CD8-positive, alpha-beta memory T cell (primary cell): ENCODE measurements around the gene VSIG10L2. TPM values are rescaled to one million over a fixed set of nuclear protein-coding genes. Genes with fewer than 3 reads are reported as not detected.

Experiments
- CTCF ChIA-PET: fragments of 350-600 bp; sonication (Branson Sonifier 250); formaldehyde crosslinking; loops from one replicate; lab custom pipeline; 2021; ENCODE audit warnings: antibody characterized with exemption; lab: Charles Lee
- POLR2A ChIA-PET: fragments of 350-600 bp; sonication (Branson Sonifier 250); formaldehyde crosslinking; loops from one replicate; lab custom pipeline; 2021; ENCODE audit warnings: antibody characterized with exemption; lab: Charles Lee
- DNase-seq, 5 donors: peaks; one replicate each; pipeline versions ENCODE4 v3.0.0 to v3.0.0-alpha.2; 2020 to 2022; ENCODE audit warnings: mixed read lengths in 1 of 5
- H3K27ac ChIP-seq: one replicate; pipeline ENCODE4 v1.7.0; 2013; ENCODE audit warnings: low read depth, mild to moderate bottlenecking, low read length, moderate library complexity
- H3K27me3 ChIP-seq: 2 replicates; pipeline ENCODE4 v1.7.0; 2013; ENCODE audit warnings: low read length, mild to moderate bottlenecking; ENCODE audit not compliant: insufficient read depth, poor library complexity, severe bottlenecking
- H3K36me3 ChIP-seq: 2 replicates; pipeline ENCODE4 v1.7.0; 2013; ENCODE audit warnings: mild to moderate bottlenecking, low read length, moderate library complexity; ENCODE audit not compliant: insufficient read depth
- H3K4me1 ChIP-seq: 2 replicates; pipeline ENCODE4 v1.7.0; 2013; ENCODE audit warnings: mild to moderate bottlenecking, low read length, moderate library complexity; ENCODE audit not compliant: insufficient read depth
- H3K4me3 ChIP-seq: 2 replicates; pipeline ENCODE4 v1.7.0; 2013; ENCODE audit warnings: mild to moderate bottlenecking, low read length
- H3K9me3 ChIP-seq: 2 replicates; pipeline ENCODE4 v1.7.0; 2013; ENCODE audit warnings: mild to moderate bottlenecking, low read length
- H3K27ac Mint-ChIP-seq, 8 donors: one replicate each; pipeline ENCODE4 v1.8.0; 2020 to 2021; ENCODE audit warnings: mixed read lengths in 8 of 8, mild to moderate bottlenecking in 6 of 8, inconsistent platforms in 3 of 8, moderate library complexity in 3 of 8
- H3K27me3 Mint-ChIP-seq, 2 donors: one replicate each; pipeline ENCODE4 v1.8.0; 2020 to 2021; ENCODE audit warnings: mixed read lengths in 2 of 2, mild to moderate bottlenecking in 1 of 2, moderate library complexity in 1 of 2
- H3K36me3 Mint-ChIP-seq, 3 donors: one replicate each; pipeline ENCODE4 v1.8.0; 2020 to 2021; ENCODE audit warnings: mixed read lengths in 3 of 3, inconsistent platforms in 1 of 3, mild to moderate bottlenecking in 1 of 3
- H3K4me1 Mint-ChIP-seq, 3 donors: one replicate each; pipeline ENCODE4 v1.8.0; 2020 to 2021; ENCODE audit warnings: mixed read lengths in 3 of 3, inconsistent platforms in 1 of 3, mild to moderate bottlenecking in 1 of 3
- H3K4me3 Mint-ChIP-seq, 7 donors: one replicate each; pipeline ENCODE4 v1.8.0; 2020 to 2021; ENCODE audit warnings: mixed read lengths in 7 of 7, mild to moderate bottlenecking in 6 of 7, moderate library complexity in 4 of 7, inconsistent platforms in 2 of 7
- H3K9me3 Mint-ChIP-seq, 5 donors: one replicate each; pipeline ENCODE4 v1.8.0; 2020 to 2022; ENCODE audit warnings: mixed read lengths in 5 of 5, mild to moderate bottlenecking in 3 of 5, moderate library complexity in 2 of 5, inconsistent platforms in 1 of 5
- polyA plus RNA-seq: library from polyadenylated mRNA; unstranded; fragments of 300-500 nt; fragmentation: Illumina TruSeq; gene quantifications from one replicate; pipeline ENCODE4 v1.2.3, GENCODE V29; 2021
- total RNA-seq, 2 experiments: library from RNA; stranded (reverse); gene quantifications; one replicate each; pipeline ENCODE4 v1.2.3, GENCODE V29; 2021

VSIG10L2 gene
- total and polyA plus RNA-seq, 3 experiments from 2014 or later: not detected

GRCh38 chr11:125994509-125994908 is 48.7 kb downstream of the VSIG10L2 start:
- no peak for DNase-seq
- no peaks in the 10 kb centered on the region for H3K9me3 Mint-ChIP-seq
- no peaks in the 10 kb centered on the region for H3K9me3 ChIP-seq
- no peaks in the 10 kb centered on the region for H3K4me1 Mint-ChIP-seq
- CTCF ChIA-PET: no interaction called here
- H3K27ac ChIP-seq: no peak overlapping the region
- H3K4me1 ChIP-seq: no peaks in the 10 kb centered on the region
- H3K4me3 ChIP-seq: no peak overlapping the region
- peaks cover 0 to 2% (median 0%) of the 10 kb centered on the region in 3 donors for H3K36me3 Mint-ChIP-seq
- no peak overlapping the region for H3K27ac Mint-ChIP-seq
- no peaks in the 10 kb centered on the region for H3K27me3 Mint-ChIP-seq
- no peaks in the 10 kb centered on the region for H3K36me3 ChIP-seq
- no peak overlapping the region for H3K4me3 Mint-ChIP-seq
- POLR2A ChIA-PET: no interaction called here
- no peaks in the 10 kb centered on the region for H3K27me3 ChIP-seq

GRCh38 chr11:125995313-125995712 is 49.5 kb downstream of the VSIG10L2 start:
- Mint-ChIP-seq H3K9me3 (no peaks in the 10 kb centered on the region), H3K27ac (no peak overlapping the region), H3K36me3 (peaks cover 0 to 3% (median 0%) of the 10 kb centered on the region in 3 donors), H3K4me1 (no peaks in the 10 kb centered on the region), H3K27me3 (no peaks in the 10 kb centered on the region), H3K4me3 (no peak overlapping the region)
- Histone ChIP-seq H3K9me3 (no peaks in the 10 kb centered on the region), H3K27me3 (no peaks in the 10 kb centered on the region), H3K4me1 (no peaks in the 10 kb centered on the region), H3K36me3 (no peaks in the 10 kb centered on the region), H3K4me3 (no peak overlapping the region), H3K27ac (no peak overlapping the region)
- DNase-seq: no peak
- ChIA-PET CTCF (no interaction called here), POLR2A (no interaction called here)

GRCh38 chr11:125998267-125998666 is 52.4 kb downstream of the VSIG10L2 start:
- POLR2A ChIA-PET: no interaction called here
- Histone ChIP-seq H3K9me3 (no peaks in the 10 kb centered on the region), H3K36me3 (no peaks in the 10 kb centered on the region), H3K4me1 (no peaks in the 10 kb centered on the region), H3K27me3 (no peaks in the 10 kb centered on the region), H3K4me3 (no peak overlapping the region), H3K27ac (no peak overlapping the region)
- H3K4me3 Mint-ChIP-seq: no peak overlapping the region
- H3K4me1 Mint-ChIP-seq: no peaks in the 10 kb centered on the region
- no peak overlapping the region for H3K27ac Mint-ChIP-seq
- CTCF ChIA-PET: no interaction called here
- H3K27me3 Mint-ChIP-seq: no peaks in the 10 kb centered on the region
- no peaks in the 10 kb centered on the region for H3K9me3 Mint-ChIP-seq
- no peak for DNase-seq
- H3K36me3 Mint-ChIP-seq: peaks cover 0 to 5% (median 0%) of the 10 kb centered on the region in 3 donors

- no peak overlapping the region for H3K4me3 ChIP-seq
- Mint-ChIP-seq H3K4me3 (no peak overlapping the region), H3K27me3 (no peaks in the 10 kb centered on the region), H3K27ac (no peak overlapping the region), H3K4me1 (no peaks in the 10 kb centered on the region), H3K36me3 (peaks cover 0 to 5% (median 0%) of the 10 kb centered on the region in 3 donors), H3K9me3 (no peaks in the 10 kb centered on the region)
- H3K4me1 ChIP-seq: no peaks in the 10 kb centered on the region
- H3K27ac ChIP-seq: no peak overlapping the region
- H3K9me3 ChIP-seq: no peaks in the 10 kb centered on the region
- no peak for DNase-seq
- POLR2A ChIA-PET: no interaction called here
- CTCF ChIA-PET: no interaction called here
- H3K36me3 ChIP-seq: no peaks in the 10 kb centered on the region
- H3K27me3 ChIP-seq: no peaks in the 10 kb centered on the region
Measured at GRCh38 chr11:125999234-125999880, 53.5 kb downstream of the VSIG10L2 start.

GRCh38 chr11:126002181-126002580 is 56.3 kb downstream of the VSIG10L2 start:
- Histone ChIP-seq H3K36me3 (no peaks in the 10 kb centered on the region), H3K27ac (no peak overlapping the region), H3K27me3 (no peaks in the 10 kb centered on the region), H3K9me3 (no peaks in the 10 kb centered on the region), H3K4me3 (no peak overlapping the region), H3K4me1 (no peaks in the 10 kb centered on the region)
- H3K9me3 Mint-ChIP-seq: no peaks in the 10 kb centered on the region
- no peaks in the 10 kb centered on the region for H3K4me1 Mint-ChIP-seq
- peaks cover 0 to 8% (median 0%) of the 10 kb centered on the region in 3 donors for H3K36me3 Mint-ChIP-seq
- H3K27me3 Mint-ChIP-seq: peaks cover 0 to 1% of the 10 kb centered on the region in 2 donors
- no peak overlapping the region for H3K4me3 Mint-ChIP-seq
- no peak for DNase-seq
- CTCF ChIA-PET: no interaction called here
- POLR2A ChIA-PET: no interaction called here
- no peak overlapping the region for H3K27ac Mint-ChIP-seq

Other genes with a start within 250 kb of the VSIG10L2 start
- not detected for gene PATE1, start 199.8 kb upstream of the VSIG10L2 start, total RNA-seq
- gene PATE1, start 199.8 kb upstream of the VSIG10L2 start, polyA plus RNA-seq: not detected
- not detected for gene PATE2, start 167.2 kb upstream of the VSIG10L2 start, total RNA-seq
- gene PATE2, start 167.2 kb upstream of the VSIG10L2 start, polyA plus RNA-seq: not detected
- gene PATE3, start 157.9 kb upstream of the VSIG10L2 start, total RNA-seq: not detected
- not detected for gene PATE3, start 157.9 kb upstream of the VSIG10L2 start, polyA plus RNA-seq
- not detected for gene PATE4, start 112.7 kb upstream of the VSIG10L2 start, total RNA-seq
- not detected for gene PATE4, start 112.7 kb upstream of the VSIG10L2 start, polyA plus RNA-seq
- 1 to 10 TPM; 7.3 to 8.1 TPM for gene HYLS1, start 58.4 kb upstream of the VSIG10L2 start, total RNA-seq
- gene HYLS1, start 58.4 kb upstream of the VSIG10L2 start, polyA plus RNA-seq: 6.9 TPM
- gene PUS3, start 42.8 kb upstream of the VSIG10L2 start, total RNA-seq: 10 to 100 TPM; 16.5 to 19.2 TPM
- 17.5 TPM for gene PUS3, start 42.8 kb upstream of the VSIG10L2 start, polyA plus RNA-seq
- under 1 TPM in 1 of 2 experiments, not detected in 1; 0.46 TPM for gene DDX25, start 41.5 kb upstream of the VSIG10L2 start, total RNA-seq
- gene DDX25, start 41.5 kb upstream of the VSIG10L2 start, polyA plus RNA-seq: not detected
- gene CDON, start 116.8 kb downstream of the VSIG10L2 start, total RNA-seq: 1 to 10 TPM; 1.7 to 2.0 TPM
- not detected for gene CDON, start 116.8 kb downstream of the VSIG10L2 start, polyA plus RNA-seq